ENCODE results near the gene PDE6B. TPM values are rescaled to one million over a fixed set of nuclear protein-coding genes. Genes with fewer than 3 reads are reported as not detected.
"Not testable (repeated sequence)": the region's sequence is repeated elsewhere in the genome, so short reads cannot be mapped to it uniquely, and the experiment has no call there.

PDE6B gene
- total RNA-seq, 4 donors from 2014 or later, result 6.4 to 26.4 (median 14.4) TPM

GRCh38 chr4:665381-665750 lies 40.0 kb downstream of the PDE6B start:
- no peaks in the 10 kb centered on the region for H3K27me3 ChIP-seq
- DNase-seq, result peak in 1 of 2 donors; percentile 3
- H3K36me3 ChIP-seq, result no peaks in the 10 kb centered on the region
- 90 to 91% methylated on average over 8 to 12 of the region's 12 CpGs for WGBS, 2 donors
- no peak for TF ChIP-seq CTCF (IDR thresholded peaks at IDR 0.05)
- no peak for TF ChIP-seq POLR2A (IDR thresholded peaks at IDR 0.05)
- H3K9me3 ChIP-seq, result no peaks in the 10 kb centered on the region
- peaks cover 0 to 12% of the 10 kb centered on the region in 2 donors for H3K4me1 ChIP-seq
- H3K4me3 ChIP-seq (replicated peaks in 1 of 3), result no peak overlapping the region
- intact Hi-C loops (cut with DNase I), result no loop called here
- H3K27ac ChIP-seq, result no peak overlapping the region

- intact Hi-C loops (cut with DNase I), result no loop called here
- H3K27me3 ChIP-seq, result no peaks in the 10 kb centered on the region
- H3K36me3 ChIP-seq, result no peaks in the 10 kb centered on the region
- H3K4me1 ChIP-seq, result peaks cover 0 to 12% of the 10 kb centered on the region in 2 donors
- H3K27ac ChIP-seq, result no peak overlapping the region
- H3K9me3 ChIP-seq, result no peaks in the 10 kb centered on the region
- H3K4me3 ChIP-seq (replicated peaks in 1 of 3), result no peak overlapping the region
- WGBS, 2 donors, result 69 to 72% methylated on average over 10 to 14 of the region's 22 CpGs
- peak in 1 of 2 donors; percentile 2 for DNase-seq
- no peak for TF ChIP-seq CTCF (IDR thresholded peaks at IDR 0.05)
- TF ChIP-seq POLR2A (IDR thresholded peaks at IDR 0.05), result no peak
Observed at GRCh38 chr4:665751-666435, 40.5 kb downstream of the PDE6B start.

- Histone ChIP-seq H3K4me1 (peaks cover 0 to 12% of the 10 kb centered on the region in 2 donors), H3K36me3 (peaks cover 2 to 5% of the 10 kb centered on the region in 2 donors), H3K9me3 (no peaks in the 10 kb centered on the region), H3K27ac (no peak overlapping the region), H3K27me3 (no peaks in the 10 kb centered on the region), H3K4me3 (replicated peaks in 1 of 3) (no peak overlapping the region)
- WGBS, 2 donors, result 84% methylated on average over 21 of the region's 22 CpGs; no CpG with 5 or more reads in 1 of the 2 donors
- no peak for TF ChIP-seq POLR2A (IDR thresholded peaks at IDR 0.05)
- TF ChIP-seq CTCF (IDR thresholded peaks at IDR 0.05), result no peak
- intact Hi-C loops (cut with DNase I), result no loop called here
- DNase-seq, result no peak
Observed at GRCh38 chr4:666436-666810, 41.0 kb downstream of the PDE6B start.

GRCh38 chr4:666822-667544 lies 41.6 kb downstream of the PDE6B start:
- Histone ChIP-seq H3K4me1 (peaks cover 0 to 12% of the 10 kb centered on the region in 2 donors), H3K27me3 (no peaks in the 10 kb centered on the region), H3K27ac (no peak overlapping the region), H3K9me3 (no peaks in the 10 kb centered on the region), H3K36me3 (peaks cover 8 to 10% of the 10 kb centered on the region in 2 donors), H3K4me3 (replicated peaks in 1 of 3) (no peak overlapping the region)
- intact Hi-C loops (cut with DNase I), result no loop called here
- 88 to 89% methylated on average over 7 to 13 of the region's 28 CpGs for WGBS, 2 donors
- DNase-seq, result no peak
- no peak for TF ChIP-seq CTCF (IDR thresholded peaks at IDR 0.05)
- TF ChIP-seq POLR2A (IDR thresholded peaks at IDR 0.05), result no peak

GRCh38 chr4:667545-667925 lies 42.2 kb downstream of the PDE6B start:
- WGBS, 2 donors, result 65 to 68% methylated on average over 7 to 10 of the region's 10 CpGs
- DNase-seq, result no peak

GRCh38 chr4:668219-668618 lies 42.8 kb downstream of the PDE6B start:
- H3K27me3 ChIP-seq; H3K27ac ChIP-seq; intact Hi-C loops (cut with DNase I); H3K9me3 ChIP-seq; H3K4me3 ChIP-seq (replicated peaks in 1 of 3); DNase-seq: not testable (repeated sequence)
- Histone ChIP-seq H3K36me3 (peaks cover 11 to 13% of the 10 kb centered on the region in 2 donors), H3K4me1 (peaks cover 4 to 14% of the 10 kb centered on the region in 2 donors)
- WGBS, 2 donors, result 89 to 92% methylated on average over 6 of the region's 6 CpGs

More at GRCh38 chr4:667545-667925, 42.2 kb downstream of the PDE6B start:
- Histone ChIP-seq H3K27me3 (no peaks in the 10 kb centered on the region), H3K4me3 (replicated peaks in 1 of 3) (no peak overlapping the region), H3K36me3 (peaks cover 11 to 13% of the 10 kb centered on the region in 2 donors), H3K4me1 (peaks cover 0 to 12% of the 10 kb centered on the region in 2 donors), H3K27ac (no peak overlapping the region), H3K9me3 (no peaks in the 10 kb centered on the region)
- intact Hi-C loops (cut with DNase I), result no loop called here
- TF ChIP-seq POLR2A (IDR thresholded peaks at IDR 0.05) (no peak), CTCF (IDR thresholded peaks at IDR 0.05) (no peak)

All from thyroid gland (tissue), 4 donors.